ENCODE measurements around the gene WBP11. TPM values are rescaled to one million over a fixed set of nuclear protein-coding genes. Genes with fewer than 3 reads are reported as not detected.

The WBP11 gene
- total and polyA plus RNA-seq, 2 of the 13 experiments (the other 11 are each of a cell fraction or from before 2014, with no cell fraction given): 7.6 to 31.0 TPM

DNA sequence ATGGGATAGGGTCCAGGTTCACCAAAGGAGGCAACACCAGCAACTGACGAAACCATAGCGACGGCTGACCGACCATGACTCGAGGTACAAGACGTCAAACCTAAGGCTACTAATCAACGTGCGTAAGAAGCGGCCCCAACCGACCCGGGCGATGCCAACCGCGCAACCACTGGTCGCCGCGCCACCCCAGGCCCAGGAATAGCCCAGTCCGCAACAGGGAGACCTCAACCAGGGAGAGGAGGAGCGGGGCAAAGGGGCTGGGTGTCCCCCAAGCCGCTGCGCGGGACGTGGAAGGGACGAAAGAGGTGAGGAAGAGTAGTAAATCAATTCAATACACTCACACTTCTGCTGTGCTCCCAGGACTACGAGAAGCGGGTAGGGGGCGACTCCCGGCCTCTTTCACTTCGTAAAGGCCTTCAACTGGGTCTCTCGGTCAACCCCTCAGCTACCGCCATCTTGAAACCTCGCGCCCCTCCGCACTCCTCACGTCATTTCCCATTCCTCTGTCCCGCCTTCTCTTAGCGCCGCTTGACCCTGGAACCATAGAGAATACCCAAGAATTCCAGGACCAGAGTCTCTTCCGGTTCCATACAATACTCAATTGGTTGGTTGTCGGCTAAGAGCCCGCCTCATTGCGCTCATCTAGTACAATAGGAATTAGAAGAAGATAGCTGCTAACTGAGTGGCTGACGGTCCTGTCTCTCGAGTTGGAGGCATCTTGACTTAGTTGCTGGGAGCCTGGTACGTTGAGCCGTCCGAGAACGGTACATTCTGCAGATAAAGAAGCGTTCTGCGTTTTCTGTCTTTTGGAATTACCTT lies at the start of gene WBP11, which contains the start of gene C12orf60 (continued):
- TF ChIP-seq, protein P1, sequence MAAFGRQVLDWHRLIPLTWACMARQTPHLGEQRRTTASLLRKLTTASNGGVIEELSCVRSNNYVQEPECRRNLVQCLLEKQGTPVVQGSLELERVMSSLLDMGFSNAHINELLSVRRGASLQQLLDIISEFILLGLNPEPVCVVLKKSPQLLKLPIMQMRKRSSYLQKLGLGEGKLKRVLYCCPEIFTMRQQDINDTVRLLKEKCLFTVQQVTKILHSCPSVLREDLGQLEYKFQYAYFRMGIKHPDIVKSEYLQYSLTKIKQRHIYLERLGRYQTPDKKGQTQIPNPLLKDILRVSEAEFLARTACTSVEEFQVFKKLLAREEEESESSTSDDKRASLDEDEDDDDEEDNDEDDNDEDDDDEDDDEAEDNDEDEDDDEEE (CRISPR knock-in tag; IDR thresholded peaks at IDR 0.05): 0 out of 2 replicates have a peak, but pooled peaks have one; percentile 32
- TF ChIP-seq ZNF501 (CRISPR knock-in tag; IDR thresholded peaks at IDR 0.05): peak; percentile 80
- no peak for TF ChIP-seq GTF2F1 (IDR thresholded peaks at IDR 0.05; ENCODE audit: low read length)
- peak; percentile 96 for TF ChIP-seq GABPB1 (CRISPR knock-in tag; IDR thresholded peaks at IDR 0.05)
- peak; percentile 78 for TF ChIP-seq HDAC1 (CRISPR knock-in tag; IDR thresholded peaks at IDR 0.05)
- no peak for TF ChIP-seq MYNN (CRISPR knock-in tag; IDR thresholded peaks at IDR 0.05; ENCODE audit: low read depth)
- TF ChIP-seq, protein P2, sequence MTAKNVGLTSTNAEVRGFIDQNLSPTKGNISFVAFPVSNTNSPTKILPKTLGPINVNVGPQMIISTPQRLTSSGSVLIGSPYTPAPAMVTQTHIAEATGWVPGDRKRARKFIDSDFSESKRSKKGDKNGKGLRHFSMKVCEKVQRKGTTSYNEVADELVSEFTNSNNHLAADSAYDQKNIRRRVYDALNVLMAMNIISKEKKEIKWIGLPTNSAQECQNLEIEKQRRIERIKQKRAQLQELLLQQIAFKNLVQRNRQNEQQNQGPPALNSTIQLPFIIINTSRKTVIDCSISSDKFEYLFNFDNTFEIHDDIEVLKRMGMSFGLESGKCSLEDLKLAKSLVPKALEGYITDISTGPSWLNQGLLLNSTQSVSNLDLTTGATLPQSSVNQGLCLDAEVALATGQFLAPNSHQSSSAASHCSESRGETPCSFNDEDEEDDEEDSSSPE (CRISPR knock-in tag; IDR thresholded peaks at IDR 0.05): peak; percentile 95
- no peak; the same call in 1 of the 2 replicates for TF ChIP-seq MEF2D (CRISPR knock-in tag; IDR thresholded peaks at IDR 0.05)
- TF ChIP-seq, protein P3, sequence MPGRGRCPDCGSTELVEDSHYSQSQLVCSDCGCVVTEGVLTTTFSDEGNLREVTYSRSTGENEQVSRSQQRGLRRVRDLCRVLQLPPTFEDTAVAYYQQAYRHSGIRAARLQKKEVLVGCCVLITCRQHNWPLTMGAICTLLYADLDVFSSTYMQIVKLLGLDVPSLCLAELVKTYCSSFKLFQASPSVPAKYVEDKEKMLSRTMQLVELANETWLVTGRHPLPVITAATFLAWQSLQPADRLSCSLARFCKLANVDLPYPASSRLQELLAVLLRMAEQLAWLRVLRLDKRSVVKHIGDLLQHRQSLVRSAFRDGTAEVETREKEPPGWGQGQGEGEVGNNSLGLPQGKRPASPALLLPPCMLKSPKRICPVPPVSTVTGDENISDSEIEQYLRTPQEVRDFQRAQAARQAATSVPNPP (CRISPR knock-in tag; IDR thresholded peaks at IDR 0.05): no peak
- no peak for TF ChIP-seq FOXJ3 (CRISPR knock-in tag; IDR thresholded peaks at IDR 0.05; ENCODE audit: borderline replicate concordance)
- TF ChIP-seq PTBP1 (IDR thresholded peaks at IDR 0.05; ENCODE audit: low read depth, low read length, poor library complexity, severe bottlenecking): no peak
- TF ChIP-seq, protein P4, sequence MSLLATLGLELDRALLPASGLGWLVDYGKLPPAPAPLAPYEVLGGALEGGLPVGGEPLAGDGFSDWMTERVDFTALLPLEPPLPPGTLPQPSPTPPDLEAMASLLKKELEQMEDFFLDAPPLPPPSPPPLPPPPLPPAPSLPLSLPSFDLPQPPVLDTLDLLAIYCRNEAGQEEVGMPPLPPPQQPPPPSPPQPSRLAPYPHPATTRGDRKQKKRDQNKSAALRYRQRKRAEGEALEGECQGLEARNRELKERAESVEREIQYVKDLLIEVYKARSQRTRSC (CRISPR knock-in tag; IDR thresholded peaks at IDR 0.05; ENCODE audit: low read depth): no peak
- no peak for TF ChIP-seq ZFP41 (CRISPR knock-in tag; IDR thresholded peaks at IDR 0.05; ENCODE audit: borderline replicate concordance)
- no peak for TF ChIP-seq FIP1L1 (IDR thresholded peaks at IDR 0.05; ENCODE audit: borderline replicate concordance, insufficient read depth, low read depth, low read length)
- no peak for TF ChIP-seq ZNF709 (CRISPR knock-in tag; IDR thresholded peaks at IDR 0.05)
- 0 out of 2 replicates have a peak, but pooled peaks have one; percentile 19 for TF ChIP-seq RFX1 (IDR thresholded peaks at IDR 0.05)
- TF ChIP-seq, protein P5, sequence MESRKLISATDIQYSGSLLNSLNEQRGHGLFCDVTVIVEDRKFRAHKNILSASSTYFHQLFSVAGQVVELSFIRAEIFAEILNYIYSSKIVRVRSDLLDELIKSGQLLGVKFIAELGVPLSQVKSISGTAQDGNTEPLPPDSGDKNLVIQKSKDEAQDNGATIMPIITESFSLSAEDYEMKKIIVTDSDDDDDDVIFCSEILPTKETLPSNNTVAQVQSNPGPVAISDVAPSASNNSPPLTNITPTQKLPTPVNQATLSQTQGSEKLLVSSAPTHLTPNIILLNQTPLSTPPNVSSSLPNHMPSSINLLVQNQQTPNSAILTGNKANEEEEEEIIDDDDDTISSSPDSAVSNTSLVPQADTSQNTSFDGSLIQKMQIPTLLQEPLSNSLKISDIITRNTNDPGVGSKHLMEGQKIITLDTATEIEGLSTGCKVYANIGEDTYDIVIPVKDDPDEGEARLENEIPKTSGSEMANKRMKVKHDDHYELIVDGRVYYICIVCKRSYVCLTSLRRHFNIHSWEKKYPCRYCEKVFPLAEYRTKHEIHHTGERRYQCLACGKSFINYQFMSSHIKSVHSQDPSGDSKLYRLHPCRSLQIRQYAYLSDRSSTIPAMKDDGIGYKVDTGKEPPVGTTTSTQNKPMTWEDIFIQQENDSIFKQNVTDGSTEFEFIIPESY (CRISPR knock-in tag; IDR thresholded peaks at IDR 0.05): no peak
- TF ChIP-seq ZNF10 (CRISPR knock-in tag; IDR thresholded peaks at IDR 0.05; ENCODE audit: borderline replicate concordance, low read depth): no peak
- TF ChIP-seq PHF20 (CRISPR knock-in tag; IDR thresholded peaks at IDR 0.05): peak; percentile 83
- TF ChIP-seq TRIM24 (CRISPR knock-in tag; IDR thresholded peaks at IDR 0.05): no peak
- TF ChIP-seq KLF12 (CRISPR knock-in tag; IDR thresholded peaks at IDR 0.05; ENCODE audit: borderline replicate concordance): no peak
- TF ChIP-seq SRF (IDR thresholded peaks at IDR 0.05; ENCODE audit: low read depth, low read length): no peak
